GM20000 (cell line): ENCODE data around the gene MRPL36.

Source experiments
- DNase-seq: peaks from one replicate; pipeline ENCODE4 v3.0.0; 2012; ENCODE audit warnings: low spot score
- CTCF ChIP-seq: IDR thresholded peaks from 2 replicates; pipeline ENCODE4 v1.5.1; 2012; ENCODE audit warnings: mild to moderate bottlenecking, control low read depth; ENCODE audit errors: extremely low read depth, missing control alignments

Gene MRPL36

GRCh38 chr5:1831257-1831656 lies 31.6 kb upstream of the MRPL36 start:
- TF ChIP-seq CTCF: no peak
- no peak for DNase-seq

GRCh38 chr5:1830571-1831228 lies 31.1 kb upstream of the MRPL36 start:
- no peak for TF ChIP-seq CTCF
- no peak for DNase-seq

GRCh38 chr5:1827886-1828397 lies 28.3 kb upstream of the MRPL36 start:
- no peak for DNase-seq
- no peak for TF ChIP-seq CTCF

DNA sequence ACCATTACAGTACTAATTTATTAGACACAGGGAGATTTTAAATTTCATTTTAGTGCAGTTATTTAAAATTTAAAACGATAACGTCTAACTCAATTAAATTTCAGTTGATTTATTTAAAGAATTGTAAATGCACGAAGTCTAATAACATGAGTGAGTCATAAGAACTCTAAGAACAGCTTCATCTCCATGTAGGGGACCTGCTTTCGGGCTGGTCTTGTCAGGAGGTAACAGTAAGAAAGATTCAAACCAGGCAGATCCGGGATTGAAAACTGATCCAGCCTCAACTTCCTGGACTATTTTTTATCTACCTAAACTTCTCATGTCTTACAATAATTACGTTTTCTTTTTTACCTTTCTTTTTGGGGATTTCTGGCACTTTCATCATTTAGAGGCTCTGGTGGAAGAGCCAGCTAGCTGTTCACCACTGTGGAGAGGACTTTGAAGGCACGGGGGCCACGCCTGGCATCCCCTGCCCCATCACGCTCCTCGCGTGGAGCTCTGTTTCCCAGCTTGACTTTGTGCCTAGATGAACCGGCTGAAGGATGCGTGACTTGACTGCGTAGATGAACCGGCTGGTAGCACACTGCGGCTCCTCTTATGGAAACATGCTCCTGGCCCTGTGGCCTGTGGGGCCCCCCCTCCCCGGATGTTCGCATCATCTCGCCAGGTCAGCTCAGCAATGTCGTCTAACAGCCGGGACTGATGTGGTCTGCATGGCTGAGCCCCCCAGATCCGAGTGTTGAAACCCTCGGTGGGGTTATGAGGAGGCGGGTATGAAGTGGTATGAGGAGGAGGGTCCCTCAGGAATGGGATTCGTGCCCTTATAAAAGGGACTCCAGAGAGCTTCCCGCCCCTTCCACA lies 27.6 kb upstream of the MRPL36 start:
- DNase-seq: no peak
- TF ChIP-seq CTCF: no peak

- TF ChIP-seq CTCF: no peak
- no peak for DNase-seq
Observed at GRCh38 chr5:1826235-1826980, 26.8 kb upstream of the MRPL36 start.

- TF ChIP-seq CTCF: no peak
- DNase-seq: no peak
Observed at GRCh38 chr5:1824903-1825841, 25.5 kb upstream of the MRPL36 start.
